ENCODE data around the gene TMEM86A.
"Not testable (repeated sequence)": the region's sequence is repeated elsewhere in the genome, so short reads cannot be mapped to it uniquely, and the experiment has no call there.

- not testable (repeated sequence) for TF ChIP-seq POLR2A, POLR2AphosphoS5, CTCF (IDR thresholded peaks at IDR 0.05)
Observed at GRCh38 chr11:18681949-18682348, 16.6 kb upstream of the TMEM86A start.

Data from suprapubic skin (tissue), 4 donors.